OCI-LY7 (cell line): ENCODE measurements around the gene ITGAE. TPM values are rescaled to one million over a fixed set of nuclear protein-coding genes. Genes with fewer than 3 reads are reported as not detected.

Experiments
- BruUV-seq: library from RNA; stranded (reverse); fragments of 400-500 nt; replicated peaks from 2 replicates; lab custom pipeline; 2021; lab: Mats Ljungman, UMichigan
- CTCF ChIA-PET: fragments of 300-600 bp; sonication (Branson Sonifier 250); formaldehyde crosslinking; loops from one replicate; lab custom pipeline; 2022; ENCODE audit warnings: antibody characterized with exemption; ENCODE audit not compliant: unreplicated experiment; lab: Charles Lee
- POLR2A ChIA-PET: fragments of 300-600 bp; sonication (Branson Sonifier 250); formaldehyde crosslinking; loops from one replicate; lab custom pipeline; 2022; ENCODE audit warnings: antibody characterized with exemption; lab: Charles Lee
- DNase-seq: peaks from one replicate; pipeline ENCODE4 v3.0.0-alpha.2; 2015; ENCODE audit warnings: low spot score
- H2AFZ ChIP-seq: fragments of 200-600 bp; sonication (generic), shearing (Covaris generic); 2 replicates; pipeline ENCODE4 v1.6.1; 2014; ENCODE audit warnings: mild to moderate bottlenecking, antibody characterized with exemption, low read length, moderate library complexity
- H3K27ac ChIP-seq: fragments of 200-600 bp; sonication (generic); 2 replicates; pipeline ENCODE4 v1.5.1; 2014; ENCODE audit warnings: mixed run types, low read depth, mild to moderate bottlenecking, moderate library complexity, low read length, inconsistent platforms; ENCODE audit not compliant: poor library complexity, severe bottlenecking
- H3K36me3 ChIP-seq: fragments of 200-600 bp; sonication (generic); 2 replicates; pipeline ENCODE4 v1.6.1; 2014; ENCODE audit warnings: mild to moderate bottlenecking, antibody characterized with exemption, low read length, moderate library complexity, mixed read lengths; ENCODE audit not compliant: insufficient read depth
- H3K4me1 ChIP-seq: fragments of 200-600 bp; sonication (generic); 2 replicates; pipeline ENCODE4 v1.5.1; 2014; ENCODE audit warnings: mild to moderate bottlenecking, low read length; ENCODE audit not compliant: insufficient read depth, poor library complexity, severe bottlenecking
- H3K4me2 ChIP-seq: fragments of 200-600 bp; sonication (generic); 2 replicates; pipeline ENCODE4 v1.6.1; 2014; ENCODE audit warnings: mild to moderate bottlenecking, low read length
- H3K4me3 ChIP-seq: fragments of 200-600 bp; sonication (generic); 2 replicates; pipeline ENCODE4 v1.5.1; 2014; ENCODE audit warnings: mild to moderate bottlenecking, low read depth, low read length; ENCODE audit not compliant: poor library complexity, severe bottlenecking
- H3K79me2 ChIP-seq: fragments of 200-600 bp; sonication (generic); 2 replicates; pipeline ENCODE4 v1.6.1; 2016; ENCODE audit warnings: low read depth, mild to moderate bottlenecking, low read length, moderate library complexity, mixed read lengths; ENCODE audit not compliant: insufficient read depth
- H3K9me2 ChIP-seq: fragments of 200-600 bp; sonication (generic); 2 replicates; pipeline ENCODE4 v1.6.1; 2016; ENCODE audit warnings: mild to moderate bottlenecking, low read length, mixed read lengths; ENCODE audit not compliant: insufficient read depth
- H3K9me3 ChIP-seq: fragments of 200-600 bp; sonication (generic); 2 replicates; pipeline ENCODE4 v1.6.1; 2014; ENCODE audit warnings: mild to moderate bottlenecking, mixed run types, low read length, mixed read lengths
- H4K20me1 ChIP-seq: fragments of 200-600 bp; sonication (generic); 2 replicates; pipeline ENCODE4 v1.6.1; 2014; ENCODE audit warnings: mild to moderate bottlenecking, antibody characterized with exemption, low read length, moderate library complexity, mixed read lengths; ENCODE audit not compliant: insufficient read depth
- EZH2phosphoT487 ChIP-seq: fragments of 200-600 bp; sonication (generic); IDR thresholded peaks from 2 replicates; pipeline ENCODE4 v1.6.1; 2018; ENCODE audit warnings: low read depth, borderline replicate concordance, mild to moderate bottlenecking, mixed run types, antibody characterized with exemption, low read length, moderate library complexity, mixed read lengths
- intact Hi-C: fragments of 100-400 bp; cut with micrococcal nuclease; formaldehyde crosslinking; loops from one replicate; pipeline ENCODE4 v1.10.0; 2022; ENCODE audit not compliant: unreplicated experiment
- total RNA-seq, 2 experiments: library from RNA; depleted of rRNA in 1 of 2; stranded (reverse); fragments of >200 nt in 1 of 2; shearing (Covaris generic) in 1 of 2; gene quantifications; 2 replicates each; pipeline ENCODE4 v1.2.3, GENCODE V29; 2014 to 2022
- TF ChIP-seq, protein P1 (sequence below): fragments of 200-600 bp; sonication (generic); conservative IDR thresholded peaks from 2 replicates; pipeline ENCODE4 v1.5.1; 2014; ENCODE audit warnings: mild to moderate bottlenecking, antibody characterized with exemption, low read length, moderate library complexity, mixed read lengths

The ITGAE gene
- total RNA-seq, 2 experiments from 2014 or later = 52.2 to 61.2 TPM

GRCh38 chr17:3747805-3748204 is 53.2 kb downstream of the ITGAE start:
- ChIA-PET POLR2A (interaction anchor here (0.5 to 0.9 kb wide), 3 partner anchors 53 to 110 kb away, joined by 3 to 5 read pairs (median 4); no protein-coding TSS in a partner anchor), CTCF (interaction anchor here (0.6 kb wide), 2 partner anchors 67 to 261 kb away, joined by 3 read pairs; no protein-coding TSS in a partner anchor)

GRCh38 chr17:3745071-3745470 is 55.9 kb downstream of the ITGAE start:
- H3K9me3 ChIP-seq = no peaks in the 10 kb centered on the region
- H2AFZ ChIP-seq = no peak overlapping the region
- intact Hi-C loops = no loop called here
- ChIA-PET CTCF (no interaction called here), POLR2A (interaction anchor here (0.6 kb wide), 1 partner anchor 11 kb away, joined by 3 read pairs; no protein-coding TSS in a partner anchor)
- H3K4me1 ChIP-seq = peaks cover 15% of the 10 kb centered on the region
- no TSS peak for BruUV-seq
- no peak overlapping the region for H3K27ac ChIP-seq
- H3K4me3 ChIP-seq = no peak overlapping the region
- no peaks in the 10 kb centered on the region for H3K9me2 ChIP-seq
- H4K20me1 ChIP-seq = no peaks in the 10 kb centered on the region
- H3K79me2 ChIP-seq = no peaks in the 10 kb centered on the region
- H3K36me3 ChIP-seq = no peaks in the 10 kb centered on the region
- no peak overlapping the region for H3K4me2 ChIP-seq
- no peak for DNase-seq
- TF ChIP-seq, protein P1, sequence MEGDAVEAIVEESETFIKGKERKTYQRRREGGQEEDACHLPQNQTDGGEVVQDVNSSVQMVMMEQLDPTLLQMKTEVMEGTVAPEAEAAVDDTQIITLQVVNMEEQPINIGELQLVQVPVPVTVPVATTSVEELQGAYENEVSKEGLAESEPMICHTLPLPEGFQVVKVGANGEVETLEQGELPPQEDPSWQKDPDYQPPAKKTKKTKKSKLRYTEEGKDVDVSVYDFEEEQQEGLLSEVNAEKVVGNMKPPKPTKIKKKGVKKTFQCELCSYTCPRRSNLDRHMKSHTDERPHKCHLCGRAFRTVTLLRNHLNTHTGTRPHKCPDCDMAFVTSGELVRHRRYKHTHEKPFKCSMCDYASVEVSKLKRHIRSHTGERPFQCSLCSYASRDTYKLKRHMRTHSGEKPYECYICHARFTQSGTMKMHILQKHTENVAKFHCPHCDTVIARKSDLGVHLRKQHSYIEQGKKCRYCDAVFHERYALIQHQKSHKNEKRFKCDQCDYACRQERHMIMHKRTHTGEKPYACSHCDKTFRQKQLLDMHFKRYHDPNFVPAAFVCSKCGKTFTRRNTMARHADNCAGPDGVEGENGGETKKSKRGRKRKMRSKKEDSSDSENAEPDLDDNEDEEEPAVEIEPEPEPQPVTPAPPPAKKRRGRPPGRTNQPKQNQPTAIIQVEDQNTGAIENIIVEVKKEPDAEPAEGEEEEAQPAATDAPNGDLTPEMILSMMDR = no peak
- TF ChIP-seq EZH2phosphoT487 = no peak

More at GRCh38 chr17:3747805-3748204, 53.2 kb downstream of the ITGAE start:
- no peaks in the 10 kb centered on the region for H3K9me2 ChIP-seq
- no peaks in the 10 kb centered on the region for H3K79me2 ChIP-seq
- no peak overlapping the region for H3K4me3 ChIP-seq
- H4K20me1 ChIP-seq = no peaks in the 10 kb centered on the region
- H3K4me2 ChIP-seq = no peak overlapping the region
- H3K9me3 ChIP-seq = no peaks in the 10 kb centered on the region
- H3K4me1 ChIP-seq = peaks cover 15% of the 10 kb centered on the region
- no peaks in the 10 kb centered on the region for H3K36me3 ChIP-seq
- no peak overlapping the region for H3K27ac ChIP-seq
- no TSS peak for BruUV-seq
- intact Hi-C loops = no loop called here
- DNase-seq = no peak
- TF ChIP-seq, protein P1 = no peak
- TF ChIP-seq EZH2phosphoT487 = no peak
- H2AFZ ChIP-seq = no peak overlapping the region

DNA sequence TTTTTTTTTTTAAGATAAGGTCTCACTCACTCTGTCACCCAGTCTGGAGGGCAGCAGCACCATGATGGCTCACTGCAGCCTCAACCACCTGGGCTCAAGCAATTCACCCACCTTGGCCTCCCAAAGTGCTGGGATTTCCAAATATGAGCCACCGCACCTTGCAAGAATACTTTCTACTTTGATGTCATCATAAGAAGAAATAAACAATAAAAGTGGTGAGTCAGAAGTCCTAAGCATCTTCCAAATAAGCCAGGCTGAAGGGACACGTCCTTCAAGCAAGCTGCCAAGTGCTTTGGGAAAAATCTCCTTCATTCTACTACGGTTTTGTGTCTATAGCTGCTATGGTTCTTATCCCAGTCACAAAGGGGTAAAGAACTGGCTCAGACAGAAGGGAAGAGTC is 57.0 kb downstream of the ITGAE start:
- Histone ChIP-seq H3K79me2 (no peaks in the 10 kb centered on the region), H4K20me1 (no peaks in the 10 kb centered on the region), H3K4me3 (no peak overlapping the region), H3K27ac (no peak overlapping the region), H3K4me2 (no peak overlapping the region), H3K36me3 (no peaks in the 10 kb centered on the region), H3K9me3 (no peaks in the 10 kb centered on the region), H3K4me1 (peaks cover 17% of the 10 kb centered on the region), H3K9me2 (no peaks in the 10 kb centered on the region), H2AFZ (no peak overlapping the region)
- intact Hi-C loops = no loop called here
- CTCF ChIA-PET = no interaction called here
- DNase-seq = no peak
- TF ChIP-seq EZH2phosphoT487 = no peak
- TF ChIP-seq, protein P1 = no peak
- BruUV-seq = no TSS peak
- POLR2A ChIA-PET = interaction anchor here (0.7 kb wide), 1 partner anchor 188 kb away, joined by 3 read pairs; no protein-coding TSS in a partner anchor
